Smooth muscle cell (in vitro differentiated cells): ENCODE measurements around the gene KDM4B. TPM values are rescaled to one million over a fixed set of nuclear protein-coding genes. Genes with fewer than 3 reads are reported as not detected.

Experiments used
- DNase-seq: peaks from one replicate; lab custom pipeline; 2025; ENCODE audit not compliant: unreplicated experiment; lab: John Stamatoyannopoulos, UW
- H2AFZ ChIP-seq: fragments of 200-600 bp; sonication (generic); 2 replicates; pipeline ENCODE4 v1.6.0; 2016; ENCODE audit warnings: antibody characterized with exemption, low read depth, mild to moderate bottlenecking
- H3F3A ChIP-seq: fragments of 200-600 bp; sonication (generic); 2 replicates; pipeline ENCODE4 v1.6.0; 2017; ENCODE audit warnings: antibody characterized with exemption, low read depth
- H3K27ac ChIP-seq: fragments of 200-600 bp; sonication (generic); 2 replicates; pipeline ENCODE4 v1.5.1; 2016; ENCODE audit warnings: low read depth, mild to moderate bottlenecking
- H3K27me3 ChIP-seq: fragments of 200-600 bp; sonication (generic); 2 replicates; pipeline ENCODE4 v1.6.1; 2016; ENCODE audit warnings: low read depth, mild to moderate bottlenecking
- H3K36me3 ChIP-seq: fragments of 200-600 bp; sonication (generic); 2 replicates; pipeline ENCODE4 v1.5.1; 2016; ENCODE audit warnings: low read depth
- H3K4me1 ChIP-seq: fragments of 200-600 bp; sonication (generic); 2 replicates; pipeline ENCODE4 v1.5.1; 2016; ENCODE audit warnings: low read depth
- H3K4me2 ChIP-seq: fragments of 200-600 bp; sonication (generic); 2 replicates; pipeline ENCODE4 v1.6.0; 2016; ENCODE audit warnings: mild to moderate bottlenecking
- H3K4me3 ChIP-seq: fragments of 200-600 bp; sonication (generic); 2 replicates; pipeline ENCODE4 v1.5.1; 2016; ENCODE audit warnings: mild to moderate bottlenecking
- H3K79me2 ChIP-seq: fragments of 200-600 bp; sonication (generic); 2 replicates; pipeline ENCODE4 v1.6.0; 2016; ENCODE audit warnings: low read depth, mild to moderate bottlenecking
- H3K9ac ChIP-seq: fragments of 200-600 bp; sonication (generic); 2 replicates; pipeline ENCODE4 v1.6.0; 2016; ENCODE audit warnings: low read depth
- H3K9me3 ChIP-seq: fragments of 200-600 bp; sonication (generic); replicated peaks from 2 replicates; pipeline ENCODE4 v1.5.1; 2016; ENCODE audit warnings: low read depth
- H4K20me1 ChIP-seq: fragments of 200-600 bp; sonication (generic); 2 replicates; pipeline ENCODE4 v1.6.0; 2016; ENCODE audit warnings: low read depth
- WGBS: methylation state at CpG from one replicate; pipeline ENCODE4 v1.1.7; 2016; ENCODE audit warnings: low lambda C conversion rate; 5-methylcytosine and 5-hydroxymethylcytosine counted together
- polyA plus RNA-seq: library from polyadenylated mRNA; unstranded; fragments of >200 nt; fragmentation: Nextera tagmentation; extraction: Ambion mirVana; gene quantifications from 2 replicates; pipeline ENCODE4 v1.2.1, GENCODE V29; 2016
- total RNA-seq: library from RNA; depleted of rRNA; stranded (reverse); fragments of >200 nt; gene quantifications from 2 replicates; pipeline ENCODE4 v1.2.3, GENCODE V29; 2014
- TF ChIP-seq, protein P1 (sequence below): fragments of 200-600 bp; sonication (generic); IDR thresholded peaks from 2 replicates; pipeline ENCODE4 v1.5.1; 2017; ENCODE audit warnings: borderline replicate concordance, mild to moderate bottlenecking, antibody characterized with exemption; ENCODE audit not compliant: insufficient read depth, poor library complexity, severe bottlenecking

KDM4B gene
- total and polyA plus RNA-seq, 2 experiments from 2014 or later = 27.9 to 32.3 TPM

- Histone ChIP-seq H3K27ac (peak overlapping the region; percentile 78), H2AFZ (no peak overlapping the region), H3K9me3 (no peaks in the 10 kb centered on the region), H3K4me1 (peaks cover 26% of the 10 kb centered on the region), H3K4me2 (peak overlapping the region; percentile 40), H4K20me1 (peaks cover 61% of the 10 kb centered on the region), H3F3A (no peaks in the 10 kb centered on the region), H3K4me3 (no peak overlapping the region), H3K36me3 (no peaks in the 10 kb centered on the region), H3K79me2 (no peaks in the 10 kb centered on the region), H3K9ac (no peak overlapping the region), H3K27me3 (no peaks in the 10 kb centered on the region)
- TF ChIP-seq, protein P1, sequence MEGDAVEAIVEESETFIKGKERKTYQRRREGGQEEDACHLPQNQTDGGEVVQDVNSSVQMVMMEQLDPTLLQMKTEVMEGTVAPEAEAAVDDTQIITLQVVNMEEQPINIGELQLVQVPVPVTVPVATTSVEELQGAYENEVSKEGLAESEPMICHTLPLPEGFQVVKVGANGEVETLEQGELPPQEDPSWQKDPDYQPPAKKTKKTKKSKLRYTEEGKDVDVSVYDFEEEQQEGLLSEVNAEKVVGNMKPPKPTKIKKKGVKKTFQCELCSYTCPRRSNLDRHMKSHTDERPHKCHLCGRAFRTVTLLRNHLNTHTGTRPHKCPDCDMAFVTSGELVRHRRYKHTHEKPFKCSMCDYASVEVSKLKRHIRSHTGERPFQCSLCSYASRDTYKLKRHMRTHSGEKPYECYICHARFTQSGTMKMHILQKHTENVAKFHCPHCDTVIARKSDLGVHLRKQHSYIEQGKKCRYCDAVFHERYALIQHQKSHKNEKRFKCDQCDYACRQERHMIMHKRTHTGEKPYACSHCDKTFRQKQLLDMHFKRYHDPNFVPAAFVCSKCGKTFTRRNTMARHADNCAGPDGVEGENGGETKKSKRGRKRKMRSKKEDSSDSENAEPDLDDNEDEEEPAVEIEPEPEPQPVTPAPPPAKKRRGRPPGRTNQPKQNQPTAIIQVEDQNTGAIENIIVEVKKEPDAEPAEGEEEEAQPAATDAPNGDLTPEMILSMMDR = no peak
- WGBS = 37% methylated on average over 21 of the region's 21 CpGs
- DNase-seq = peak; percentile 46
Measured at GRCh38 chr19:5125797-5126497, 157.0 kb downstream of the KDM4B start.

DNA sequence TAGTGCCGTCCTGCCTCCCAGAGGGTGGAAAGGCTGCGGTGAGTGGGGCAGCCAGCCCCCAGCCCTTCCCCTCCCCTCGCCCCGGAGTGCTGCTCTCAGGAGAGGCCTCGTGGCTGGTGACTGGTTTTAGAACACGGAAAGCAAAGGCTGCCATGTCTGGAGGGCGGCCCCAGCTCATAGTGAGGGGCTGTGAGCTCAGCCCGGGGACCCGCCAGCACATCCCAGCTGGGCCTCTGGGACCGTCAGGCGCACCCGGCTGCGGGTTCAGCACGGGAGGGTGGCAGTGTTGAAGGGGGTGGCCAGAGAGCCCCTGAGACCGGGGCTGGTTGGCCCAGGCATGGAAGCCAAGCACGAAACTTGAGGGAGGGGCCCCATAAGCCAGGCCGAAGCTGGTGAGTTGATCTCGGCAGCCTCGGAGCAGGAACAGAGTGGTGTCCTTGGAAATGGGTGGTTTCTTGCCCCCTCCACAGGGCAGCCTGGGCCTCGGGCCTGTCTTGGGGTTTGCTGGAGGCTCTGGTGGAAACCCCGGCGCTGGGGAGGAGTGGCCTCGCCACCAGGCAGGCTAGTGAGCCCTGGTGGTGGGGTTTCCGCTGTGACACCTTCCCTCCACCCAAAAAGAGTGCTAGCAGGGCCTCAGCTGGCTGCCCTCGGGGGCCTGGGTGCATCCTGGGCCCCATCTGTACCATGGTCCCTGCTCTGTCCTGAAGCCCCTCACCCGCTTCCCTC is 157.7 kb downstream of the KDM4B start:
- no peaks in the 10 kb centered on the region for H3K9me3 ChIP-seq
- H3K4me3 ChIP-seq = no peak overlapping the region
- no peaks in the 10 kb centered on the region for H3F3A ChIP-seq
- H4K20me1 ChIP-seq = peaks cover 55% of the 10 kb centered on the region
- TF ChIP-seq, protein P1 = no peak
- WGBS = 85% methylated on average over 26 of the region's 26 CpGs
- DNase-seq = peak; percentile 36
- H3K27ac ChIP-seq = peak overlapping the region; percentile 78
- peaks cover 28% of the 10 kb centered on the region for H3K4me1 ChIP-seq
- H3K27me3 ChIP-seq = no peaks in the 10 kb centered on the region
- no peaks in the 10 kb centered on the region for H3K36me3 ChIP-seq
- H3K4me2 ChIP-seq = peak overlapping the region; percentile 40
- no peaks in the 10 kb centered on the region for H3K79me2 ChIP-seq
- H2AFZ ChIP-seq = no peak overlapping the region
- no peak overlapping the region for H3K9ac ChIP-seq

GRCh38 chr19:5127717-5128116 is 158.8 kb downstream of the KDM4B start:
- Histone ChIP-seq H3K4me1 (peaks cover 38% of the 10 kb centered on the region), H3K9me3 (no peaks in the 10 kb centered on the region), H3K4me2 (peak overlapping the region; percentile 53), H4K20me1 (peaks cover 55% of the 10 kb centered on the region), H3F3A (no peaks in the 10 kb centered on the region), H3K4me3 (no peak overlapping the region), H3K9ac (no peak overlapping the region), H3K36me3 (no peaks in the 10 kb centered on the region), H2AFZ (no peak overlapping the region), H3K27me3 (no peaks in the 10 kb centered on the region), H3K79me2 (no peaks in the 10 kb centered on the region), H3K27ac (peak overlapping the region; percentile 5)
- WGBS = 56% methylated on average over 12 of the region's 12 CpGs
- TF ChIP-seq, protein P1 = no peak
- DNase-seq = no peak
